ENCODE measurements around the gene SLC2A9.

DNA sequence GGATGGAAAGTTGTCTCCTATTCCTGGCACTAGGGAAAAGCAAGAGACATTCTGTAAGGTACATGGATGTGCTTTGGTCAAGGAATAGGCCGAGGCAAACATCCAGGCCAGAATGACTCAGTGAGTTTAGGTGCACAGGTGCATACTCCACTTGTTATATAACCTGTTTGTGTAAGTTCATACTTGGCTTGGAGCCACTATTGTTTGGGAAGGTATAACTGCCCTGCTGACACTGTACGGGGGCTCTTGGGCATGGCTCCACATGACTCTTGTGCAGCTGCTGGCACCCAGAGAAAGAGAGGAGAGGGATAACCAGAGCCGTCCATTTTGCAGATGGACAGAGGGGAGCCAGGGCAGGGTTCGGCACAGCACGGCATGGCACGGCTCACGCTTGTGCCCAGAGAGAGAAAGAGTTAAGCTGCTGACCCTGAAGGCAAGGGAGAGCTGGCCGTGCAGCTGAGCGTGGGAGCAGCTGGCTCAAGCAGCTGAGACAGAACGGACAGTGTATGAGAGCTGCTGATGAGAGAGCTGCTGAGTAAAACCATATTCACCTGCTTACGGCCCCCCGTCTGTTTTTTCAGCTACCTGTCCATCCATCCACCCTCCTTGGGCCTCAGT lies 98.0 kb downstream of the SLC2A9 start:
- no peak for TF ChIP-seq POLR2A (IDR thresholded peaks at IDR 0.05; ENCODE audit: low read length)
- TF ChIP-seq GATA1 (IDR thresholded peaks at IDR 0.05; ENCODE audit: low read depth, low read length), result no peak

All from erythroblast (primary cell).